H1 (cell line): ENCODE data around the gene TNN. TPM values are rescaled to one million over a fixed set of nuclear protein-coding genes. Genes with fewer than 3 reads are reported as not detected.

Experiments used
- CTCF ChIA-PET: fragments of 300-600 bp; sonication (Branson Sonifier 250); formaldehyde crosslinking; loops from one replicate; lab custom pipeline; 2021; ENCODE audit not compliant: partially characterized antibody; lab: Charles Lee
- POLR2A ChIA-PET: fragments of 300-600 bp; sonication (Branson Sonifier 250); formaldehyde crosslinking; loops from one replicate; lab custom pipeline; 2021; ENCODE audit warnings: inconsistent platforms; ENCODE audit not compliant: partially characterized antibody; lab: Charles Lee
- DNase-seq, 2 experiments: peaks; one replicate each; pipeline versions ENCODE4 v3.0.0 to v3.0.0-alpha.2; 2010 to 2022; ENCODE audit warnings: low spot score in 2 of 2, low read depth in 1 of 2, mixed read lengths in 1 of 2
- FAIRE-seq: peaks from 2 replicates; lab custom pipeline; 2011; peaks lifted over from hg19 to GRCh38; lab: Jason Lieb, UNC
- H2AFZ ChIP-seq: 2 replicates; pipeline ENCODE4 v1.8.1; 2012; ENCODE audit warnings: low read length, inconsistent platforms
- H2AK5ac ChIP-seq: 2 replicates; pipeline ENCODE4 v1.6.1; 2013; ENCODE audit warnings: low read depth, low read length
- H2BK120ac ChIP-seq: replicated peaks from 2 replicates; pipeline ENCODE3; 2013; ENCODE audit warnings: low read depth, low read length, inconsistent platforms
- H2BK12ac ChIP-seq: 2 replicates; pipeline ENCODE4 v1.6.1; 2013; ENCODE audit warnings: low read depth, low read length
- H2BK15ac ChIP-seq: 2 replicates; pipeline ENCODE4 v1.6.1; 2013; ENCODE audit warnings: low read length
- H2BK20ac ChIP-seq: 2 replicates; pipeline ENCODE4 v1.6.1; 2013; ENCODE audit warnings: low read length
- H2BK5ac ChIP-seq: 2 replicates; pipeline ENCODE4 v1.6.1; 2013; ENCODE audit warnings: low read depth, low read length
- H3K14ac ChIP-seq: 2 replicates; pipeline ENCODE4 v1.6.1; 2013; ENCODE audit warnings: inconsistent platforms; ENCODE audit not compliant: insufficient read length
- H3K18ac ChIP-seq: 2 replicates; pipeline ENCODE4 v1.6.1; 2013; ENCODE audit warnings: low read length; ENCODE audit errors: extremely low read depth
- H3K23ac ChIP-seq: 2 replicates; pipeline ENCODE4 v1.6.1; 2013; ENCODE audit warnings: inconsistent platforms; ENCODE audit not compliant: insufficient read length
- H3K23me2 ChIP-seq: 2 replicates; pipeline ENCODE4 v1.6.1; 2013; ENCODE audit warnings: low read depth, low read length
- H3K27ac ChIP-seq: 2 replicates; pipeline ENCODE4 v1.6.1; 2011; ENCODE audit warnings: low read depth, low read length, inconsistent platforms
- H3K27me3 ChIP-seq, 4 experiments: replicated peaks in 1 of 4; 1 replicate in 1 of 4; 2 replicates in 3 of 4; pipeline versions ENCODE4 v1.6.1 to v1.8.1; 2011 to 2013; ENCODE audit warnings: low read length in 3 of 4, mild to moderate bottlenecking in 3 of 4, inconsistent platforms in 2 of 4, mixed read lengths in 2 of 4, moderate library complexity in 1 of 4; ENCODE audit not compliant: control insufficient read depth in 3 of 4, insufficient read depth in 3 of 4; ENCODE audit errors: extremely low read depth in 1 of 4
- H3K36me3 ChIP-seq, 4 experiments: 2 replicates each; pipeline versions ENCODE4 v1.6.1 to v1.8.1; 2011 to 2013; ENCODE audit warnings: mild to moderate bottlenecking in 4 of 4, low read length in 3 of 4, moderate library complexity in 2 of 4, control low read depth in 1 of 4, inconsistent platforms in 1 of 4; ENCODE audit not compliant: insufficient read depth in 4 of 4, control insufficient read depth in 2 of 4
- H3K4ac ChIP-seq: replicated peaks from 2 replicates; pipeline ENCODE3; 2013; ENCODE audit warnings: low read length, low read depth, mixed read lengths, inconsistent platforms; ENCODE audit not compliant: insufficient read length
- H3K4me1 ChIP-seq, 4 experiments: replicated peaks in 1 of 4; 1 replicate in 1 of 4; 2 replicates in 3 of 4; pipeline versions ENCODE4 v1.6.1 to v1.8.1; 2011 to 2013; ENCODE audit warnings: low read length in 3 of 4, inconsistent platforms in 2 of 4, mixed read lengths in 1 of 4; ENCODE audit not compliant: insufficient read depth in 4 of 4, control insufficient read depth in 3 of 4
- H3K4me2 ChIP-seq, 2 experiments: 2 replicates each; pipeline versions ENCODE4 v1.6.1 to v1.8.1; 2011 to 2013; ENCODE audit warnings: low read depth in 2 of 2, low read length in 2 of 2, control low read depth in 1 of 2, inconsistent platforms in 1 of 2, mild to moderate bottlenecking in 1 of 2; ENCODE audit not compliant: insufficient read depth in 1 of 2
- H3K4me3 ChIP-seq, 4 experiments: fragments of 200-600, 300-600 bp in 1 of 4; sonication (generic), shearing (Covaris generic), sonication (Bioruptor Twin) in 1 of 4; 2 replicates each; pipeline versions ENCODE4 v1.5.1 to v1.8.1; 2011 to 2016; ENCODE audit warnings: low read length in 4 of 4, low read depth in 3 of 4, control low read depth in 2 of 4, inconsistent platforms in 2 of 4, mild to moderate bottlenecking in 2 of 4, mixed read lengths in 1 of 4, moderate library complexity in 1 of 4; ENCODE audit not compliant: insufficient read depth in 2 of 4; ENCODE audit errors: extremely low read depth in 1 of 4
- H3K56ac ChIP-seq: replicated peaks from 2 replicates; pipeline ENCODE3; 2013; ENCODE audit warnings: low read depth, mild to moderate bottlenecking, mixed read lengths, low read length, inconsistent platforms; ENCODE audit not compliant: insufficient read length
- H3K79me1 ChIP-seq: 2 replicates; pipeline ENCODE4 v1.6.1; 2013; ENCODE audit warnings: low read depth, low read length, control low read depth
- H3K79me2 ChIP-seq, 2 experiments: 2 replicates each; pipeline versions ENCODE4 v1.6.1 to v1.8.1; 2012 to 2013; ENCODE audit warnings: low read length in 2 of 2, mild to moderate bottlenecking in 2 of 2, inconsistent platforms in 1 of 2; ENCODE audit not compliant: insufficient read depth in 2 of 2, control insufficient read depth in 1 of 2
- H3K9ac ChIP-seq, 4 experiments: replicated peaks in 1 of 4; 1 replicate in 1 of 4; 2 replicates in 3 of 4; pipeline versions ENCODE4 v1.6.1 to v1.8.1; 2011 to 2013; ENCODE audit warnings: low read depth in 3 of 4, low read length in 3 of 4, control low read depth in 2 of 4, mild to moderate bottlenecking in 2 of 4, moderate library complexity in 2 of 4, inconsistent platforms in 1 of 4; ENCODE audit errors: extremely low read depth in 1 of 4
- H3K9me3 ChIP-seq, 2 experiments: 2 replicates each; pipeline versions ENCODE4 v1.6.1 to v1.8.1; 2012 to 2013; ENCODE audit warnings: mild to moderate bottlenecking in 2 of 2, moderate library complexity in 2 of 2, control low read depth in 1 of 2, inconsistent platforms in 1 of 2, low read depth in 1 of 2, low read length in 1 of 2, mixed read lengths in 1 of 2; ENCODE audit not compliant: insufficient read depth in 2 of 2
- H4K20me1 ChIP-seq, 2 experiments: replicated peaks in 1 of 2; 2 replicates each; pipeline versions ENCODE3 to v1.8.1; 2011 to 2013; ENCODE audit warnings: inconsistent platforms in 2 of 2, low read length in 2 of 2, mild to moderate bottlenecking in 1 of 2; ENCODE audit not compliant: insufficient read depth in 2 of 2, control insufficient read depth in 1 of 2
- H4K5ac ChIP-seq: 2 replicates; pipeline ENCODE4 v1.6.1; 2013; ENCODE audit warnings: low read length, low read depth, mixed read lengths, inconsistent platforms; ENCODE audit not compliant: insufficient read length
- H4K8ac ChIP-seq: 2 replicates; pipeline ENCODE4 v1.8.0; 2013; ENCODE audit warnings: mild to moderate bottlenecking, moderate library complexity, low read length, inconsistent platforms; ENCODE audit not compliant: insufficient read depth; ENCODE audit errors: extremely low read depth
- H4K91ac ChIP-seq: replicated peaks from 2 replicates; pipeline ENCODE3; 2013; ENCODE audit warnings: low read length, mixed read lengths, inconsistent platforms; ENCODE audit not compliant: insufficient read length
- RAD21 ChIP-seq, 2 experiments: IDR thresholded peaks in 1 of 2; conservative IDR thresholded peaks in 1 of 2; 2 replicates each; pipeline ENCODE4 v1.6.1; 2011; ENCODE audit warnings: low read depth in 2 of 2, low read length in 2 of 2, improper control_type of control experiment in 1 of 2, inconsistent platforms in 1 of 2, mild to moderate bottlenecking in 1 of 2, moderate library complexity in 1 of 2
- TBP ChIP-seq: IDR thresholded peaks from 2 replicates; pipeline ENCODE4 v1.6.1; 2011; ENCODE audit warnings: low read depth, low read length, improper control_type of control experiment
- WGBS, 2 experiments: shearing (Covaris generic) in 1 of 2; methylation state at CpG; one replicate each; pipeline versions ENCODE4 v1.1.6 to v1.1.7; 2013 to 2015; ENCODE audit warnings: low lambda C conversion rate in 2 of 2, mixed read lengths in 2 of 2, inconsistent platforms in 1 of 2, low coverage in 1 of 2, missing lambda C conversion rate in 1 of 2; ENCODE audit not compliant: insufficient replicate concordance in 2 of 2, insufficient coverage in 1 of 2, insufficient read length in 1 of 2; ENCODE audit errors: extremely low coverage in 1 of 2, missing lambda C conversion rate in 1 of 2; 5-methylcytosine and 5-hydroxymethylcytosine counted together
- polyA plus RNA-seq, 7 experiments: library from polyadenylated mRNA; depleted of rRNA in 3 of 7; stranded (reverse) in 5 of 7; unstranded in 2 of 7; fragments of >200 nt in 5 of 7; fragments of 200-250 nt in 2 of 7; gene quantifications; 1 replicate in 5 of 7; 2 replicates in 1 of 7; 4 replicates in 1 of 7; pipeline versions ENCODE4 v1.2.1 to v1.2.3, GENCODE V29; 2011 to 2013; ENCODE audit warnings: missing spikeins in 2 of 7, mixed read lengths in 2 of 7
- total RNA-seq: library from RNA; stranded (reverse); fragmentation: NEBNext Ultra II Directional; extraction: Animal tissue kit (Norgen Biotek cat#: 25700); gene quantifications from 2 replicates; pipeline ENCODE4 v1.2.1, GENCODE V29; 2021

Gene TNN
- total and polyA plus RNA-seq, 2 of the 8 experiments (the other 6 are each of a cell fraction or from before 2014, with no cell fraction given) = 0.21 to 0.30 TPM

GRCh38 chr1:175173531-175173930 is 105.9 kb downstream of the TNN start:
- no peak overlapping the region for H2BK5ac ChIP-seq
- CTCF ChIA-PET = interaction anchor here (1.0 to 5.1 kb wide), 11 partner anchors 9 to 571 kb away, joined by 3 to 35 read pairs (median 6); no protein-coding TSS in a partner anchor
- H3K27me3 ChIP-seq = no peaks in the 10 kb centered on the region
- no peak overlapping the region for H3K23ac ChIP-seq
- H3K9ac ChIP-seq = no peak overlapping the region
- no peak overlapping the region for H3K4me3 ChIP-seq
- H3K79me2 ChIP-seq = no peaks in the 10 kb centered on the region
- no peak overlapping the region for H4K8ac ChIP-seq
- DNase-seq (no peak), FAIRE-seq (no peak)
- no peak overlapping the region for H3K18ac ChIP-seq
- H3K4me1 ChIP-seq = no peaks in the 10 kb centered on the region
- H3K79me1 ChIP-seq = no peaks in the 10 kb centered on the region
- no peak overlapping the region for H2BK120ac ChIP-seq
- H3K14ac ChIP-seq = no peak overlapping the region
- H3K27ac ChIP-seq = no peak overlapping the region
- H3K56ac ChIP-seq = no peak overlapping the region
- POLR2A ChIA-PET = no interaction called here
- no peak overlapping the region for H2BK20ac ChIP-seq
- H3K4ac ChIP-seq = no peak overlapping the region
- no peak overlapping the region for H3K4me2 ChIP-seq
- no peak overlapping the region for H2AFZ ChIP-seq
- no peak overlapping the region for H2BK12ac ChIP-seq
- WGBS, 2 experiments = 96% methylated on average over 7 of the region's 7 CpGs; no CpG with 5 or more reads in 1 of the 2 experiments
- H4K5ac ChIP-seq = no peak overlapping the region
- no peaks in the 10 kb centered on the region for H4K20me1 ChIP-seq
- no peaks in the 10 kb centered on the region for H3K23me2 ChIP-seq
- no peak overlapping the region for H2BK15ac ChIP-seq
- no peak overlapping the region for H4K91ac ChIP-seq
- H3K9me3 ChIP-seq = no peaks in the 10 kb centered on the region
- H2AK5ac ChIP-seq = no peak overlapping the region
- H3K36me3 ChIP-seq = no peaks in the 10 kb centered on the region
- no peak for TF ChIP-seq RAD21 (IDR thresholded peaks at IDR 0.05 in 1 of 2, conservative IDR thresholded peaks at IDR 0.05 in 1 of 2; ENCODE audit: low read depth in 2 of 2, low read length in 2 of 2)
- no peak for TF ChIP-seq TBP
